ENCODE results near the gene FGB.

DNA sequence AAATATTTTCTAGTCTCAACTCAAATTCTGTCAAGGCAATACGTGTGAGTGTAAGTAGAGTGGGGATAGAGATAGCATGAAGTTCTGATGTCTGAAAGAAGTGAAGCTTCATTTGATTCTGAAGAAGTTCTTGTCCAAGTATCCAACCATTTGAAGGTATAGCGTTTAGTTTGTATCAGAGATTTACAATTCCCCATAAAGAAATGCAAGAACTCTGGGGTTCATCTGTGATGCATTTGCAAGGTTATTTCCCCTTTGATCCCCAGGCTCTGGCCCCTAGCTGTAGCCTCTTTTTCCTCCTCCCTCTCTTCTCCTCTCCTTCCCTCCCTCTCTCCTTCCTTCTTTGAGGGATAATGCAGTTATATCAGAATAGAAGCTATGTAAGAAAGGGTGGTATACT is 19.9 kb downstream of the FGB start:
- TF ChIP-seq, protein P1, sequence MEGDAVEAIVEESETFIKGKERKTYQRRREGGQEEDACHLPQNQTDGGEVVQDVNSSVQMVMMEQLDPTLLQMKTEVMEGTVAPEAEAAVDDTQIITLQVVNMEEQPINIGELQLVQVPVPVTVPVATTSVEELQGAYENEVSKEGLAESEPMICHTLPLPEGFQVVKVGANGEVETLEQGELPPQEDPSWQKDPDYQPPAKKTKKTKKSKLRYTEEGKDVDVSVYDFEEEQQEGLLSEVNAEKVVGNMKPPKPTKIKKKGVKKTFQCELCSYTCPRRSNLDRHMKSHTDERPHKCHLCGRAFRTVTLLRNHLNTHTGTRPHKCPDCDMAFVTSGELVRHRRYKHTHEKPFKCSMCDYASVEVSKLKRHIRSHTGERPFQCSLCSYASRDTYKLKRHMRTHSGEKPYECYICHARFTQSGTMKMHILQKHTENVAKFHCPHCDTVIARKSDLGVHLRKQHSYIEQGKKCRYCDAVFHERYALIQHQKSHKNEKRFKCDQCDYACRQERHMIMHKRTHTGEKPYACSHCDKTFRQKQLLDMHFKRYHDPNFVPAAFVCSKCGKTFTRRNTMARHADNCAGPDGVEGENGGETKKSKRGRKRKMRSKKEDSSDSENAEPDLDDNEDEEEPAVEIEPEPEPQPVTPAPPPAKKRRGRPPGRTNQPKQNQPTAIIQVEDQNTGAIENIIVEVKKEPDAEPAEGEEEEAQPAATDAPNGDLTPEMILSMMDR (IDR thresholded peaks at IDR 0.05; ENCODE audit: low read depth, low read length), result no peak
- TF ChIP-seq POLR2A (IDR thresholded peaks at IDR 0.05; ENCODE audit: extremely low read depth, insufficient read length), result no peak
- no peak for TF ChIP-seq MYC (IDR thresholded peaks at IDR 0.05; ENCODE audit: low read depth, low read length)
